GM12878 (cell line): ENCODE measurements around the gene AMTN. TPM values are rescaled to one million over a fixed set of nuclear protein-coding genes. Genes with fewer than 3 reads are reported as not detected.
A peak's percentile ranks its signal among the peaks of the same experiment; 100 is the strongest.

ENCODE experiments used
- ATAC-seq: fragments of 200-7000 bp; cut with Tn5 transposase; 3 replicates; pipeline ENCODE4 v1.9.1; 2020; ENCODE audit warnings: mild to moderate bottlenecking, moderate library complexity
- BruUV-seq: library from RNA; stranded (reverse); fragments of 400-500 nt; replicated peaks from 2 replicates; lab custom pipeline; 2021; lab: Mats Ljungman, UMichigan
- CTCF ChIA-PET: fragments of 300-600 bp; sonication (Branson Sonifier 250); formaldehyde crosslinking; extraction: SDS; loops from one replicate; lab custom pipeline; 2021; ENCODE audit warnings: inconsistent platforms; lab: Yijun Ruan, JAX
- POLR2A ChIA-PET: fragments of 350-600 bp; formaldehyde crosslinking; extraction: SDS; loops from one replicate; lab custom pipeline; 2021; ENCODE audit warnings: inconsistent platforms; lab: Charles Lee
- RAD21 ChIA-PET: fragments of 300-600 bp; sonication (Branson Sonifier 250); formaldehyde crosslinking; loops from one replicate; lab custom pipeline; 2023; ENCODE audit warnings: antibody characterized with exemption; ENCODE audit not compliant: unreplicated experiment; lab: Charles Lee
- SMC1A ChIA-PET: fragments of 300-600 bp; sonication (Branson Sonifier 250); formaldehyde crosslinking; loops from one replicate; lab custom pipeline; 2023; ENCODE audit not compliant: unreplicated experiment, uncharacterized antibody; lab: Charles Lee
- DNase-seq: peaks from one replicate; pipeline ENCODE4 v3.0.0-alpha.2; 2011; ENCODE audit warnings: low read depth, low spot score
- FAIRE-seq: peaks from 3 replicates; lab custom pipeline; 2011; peaks lifted over from hg19 to GRCh38; lab: Jason Lieb, UNC
- H2AFZ ChIP-seq: 2 replicates; pipeline ENCODE4 v1.6.0; 2011; ENCODE audit warnings: low read depth, low read length, control low read depth; ENCODE audit not compliant: control insufficient read depth
- H3K27ac ChIP-seq: 2 replicates; pipeline ENCODE4 v1.5.1; 2011; ENCODE audit warnings: control low read depth; ENCODE audit not compliant: control insufficient read depth, insufficient read depth
- H3K27me3 ChIP-seq, 2 experiments: replicated peaks in 1 of 2; 2 replicates each; pipeline versions ENCODE4 v1.6.0 to v1.6.1; 2011; ENCODE audit warnings: low read length in 1 of 2; ENCODE audit not compliant: control insufficient read depth in 2 of 2, insufficient read depth in 2 of 2
- H3K36me3 ChIP-seq, 2 experiments: 2 replicates each; pipeline ENCODE4 v1.5.1; 2011; ENCODE audit warnings: low read length in 1 of 2; ENCODE audit not compliant: control insufficient read depth in 2 of 2, insufficient read depth in 2 of 2
- H3K4me1 ChIP-seq: 2 replicates; pipeline ENCODE4 v1.6.1; 2011; ENCODE audit warnings: mild to moderate bottlenecking, low read length, moderate library complexity, mixed read lengths; ENCODE audit not compliant: control insufficient read depth, insufficient read depth
- H3K4me2 ChIP-seq: 2 replicates; pipeline ENCODE4 v1.6.0; 2011; ENCODE audit warnings: control low read depth; ENCODE audit not compliant: control insufficient read depth, insufficient read depth
- H3K4me3 ChIP-seq: fragments of 200-600 bp; sonication (generic); 2 replicates; pipeline ENCODE4 v1.5.1; 2016
- H3K79me2 ChIP-seq: 2 replicates; pipeline ENCODE4 v1.6.0; 2011; ENCODE audit warnings: low read length; ENCODE audit not compliant: control insufficient read depth, insufficient read depth
- H3K9ac ChIP-seq: 2 replicates; pipeline ENCODE4 v1.8.0; 2011; ENCODE audit warnings: low read length, control low read depth, mixed read lengths; ENCODE audit not compliant: control insufficient read depth, insufficient read depth
- H3K9me3 ChIP-seq: replicated peaks from 3 replicates; pipeline ENCODE4 v1.5.1; 2011; ENCODE audit warnings: mild to moderate bottlenecking, low read length; ENCODE audit not compliant: control insufficient read depth, insufficient read depth
- H4K20me1 ChIP-seq: 2 replicates; pipeline ENCODE4 v1.6.0; 2011; ENCODE audit not compliant: control insufficient read depth, insufficient read depth
- CHD2 ChIP-seq: IDR thresholded peaks from 2 replicates; pipeline ENCODE4 v1.6.1; 2011; ENCODE audit warnings: low read depth, low read length, improper control_type of control experiment, borderline replicate concordance
- ESRRA ChIP-seq: IDR thresholded peaks from 2 replicates; pipeline ENCODE4 v1.6.1; 2012; ENCODE audit warnings: mild to moderate bottlenecking, low read length, improper control_type of control experiment
- EZH2 ChIP-seq: IDR thresholded peaks from 2 replicates; pipeline ENCODE4 v1.6.1; 2012; ENCODE audit warnings: low read depth, mild to moderate bottlenecking, control low read depth, inconsistent platforms, low read length, borderline replicate concordance; ENCODE audit not compliant: control insufficient read depth
- IKZF2 ChIP-seq, 2 experiments: fragments of 450-650 bp; IDR thresholded peaks; 2 replicates each; pipeline ENCODE4 v1.6.1; 2017; ENCODE audit warnings: mild to moderate bottlenecking in 2 of 2, moderate library complexity in 2 of 2
- MYC ChIP-seq: IDR thresholded peaks from 2 replicates; pipeline ENCODE4 v1.6.1; 2011; ENCODE audit warnings: mild to moderate bottlenecking, low read length, moderate library complexity, inconsistent platforms; ENCODE audit not compliant: insufficient read depth, insufficient replicate concordance, insufficient read length, severe bottlenecking
- RAD21 ChIP-seq: IDR thresholded peaks from 2 replicates; pipeline ENCODE4 v1.6.1; 2011; ENCODE audit warnings: mild to moderate bottlenecking, low read depth, low read length, moderate library complexity; ENCODE audit not compliant: insufficient read depth
- RB1 ChIP-seq: fragments of 450-650 bp; formaldehyde crosslinking; IDR thresholded peaks from 2 replicates; pipeline ENCODE4 v1.6.1; 2017; ENCODE audit warnings: mild to moderate bottlenecking, borderline replicate concordance
- SIN3A ChIP-seq: IDR thresholded peaks from 2 replicates; pipeline ENCODE4 v1.6.1; 2012; ENCODE audit warnings: low read depth, low read length, improper control_type of control experiment
- SMAD1 ChIP-seq: fragments of 450-650 bp; IDR thresholded peaks from 2 replicates; pipeline ENCODE4 v1.6.1; 2018; ENCODE audit warnings: mild to moderate bottlenecking, low read depth; ENCODE audit not compliant: partially characterized antibody
- SMARCA5 ChIP-seq: fragments of 450-650 bp; IDR thresholded peaks from 2 replicates; pipeline ENCODE4 v1.6.1; 2017; ENCODE audit warnings: mild to moderate bottlenecking
- SMC3 ChIP-seq: IDR thresholded peaks from 2 replicates; pipeline ENCODE4 v1.6.1; 2011; ENCODE audit warnings: low read length, improper control_type of control experiment, borderline replicate concordance
- TAF1 ChIP-seq: IDR thresholded peaks from 2 replicates; pipeline ENCODE4 v1.6.1; 2011; ENCODE audit warnings: mild to moderate bottlenecking, low read depth, low read length, borderline replicate concordance
- ZNF24 ChIP-seq: fragments of 450-650 bp; IDR thresholded peaks from 2 replicates; pipeline ENCODE4 v1.6.1; 2017; ENCODE audit warnings: antibody characterized with exemption, mild to moderate bottlenecking
- in situ Hi-C: fragments of 300-500 bp; cut with MboI; formaldehyde crosslinking; loops from 9 replicates; pipeline ENCODE4 v1.14.3; 2018; ENCODE audit warnings: mixed read lengths
- intact Hi-C: fragments of 100-400 bp; cut with micrococcal nuclease; formaldehyde crosslinking; loops from one replicate; pipeline ENCODE4 v1.14.2; 2022; ENCODE audit not compliant: unreplicated experiment
- polyA plus RNA-seq, 11 experiments: library from polyadenylated mRNA; depleted of rRNA in 4 of 11; unstranded in 6 of 11; stranded (reverse) in 5 of 11; fragments of >200 nt; fragmentation: Nextera tagmentation in 4 of 11; fragmentation: Illumina TruSeq in 1 of 11; extraction: Ambion mirVana in 4 of 11; extraction: Trizol in 1 of 11; gene quantifications; 1 replicate in 1 of 11; 2 replicates in 10 of 11; pipeline versions ENCODE4 v1.2.1 to v1.2.3, GENCODE V29; 2011 to 2016; ENCODE audit warnings: inconsistent platforms in 2 of 11, missing spikeins in 2 of 11, low read depth in 1 of 11
- total RNA-seq, 4 experiments: library from RNA; depleted of rRNA in 3 of 4; stranded (reverse); fragments of >200 nt in 3 of 4; fragmentation: Illumina TruSeq in 1 of 4; extraction: Trizol in 1 of 4; gene quantifications; 2 replicates each; pipeline versions ENCODE4 v1.2.1 to v1.2.3, GENCODE V29; 2013 to 2021
- TF ChIP-seq, protein P1 (sequence below), 3 experiments: IDR thresholded peaks in 2 of 3; conservative IDR thresholded peaks in 1 of 3; 2 replicates each; pipeline ENCODE4 v1.5.1; 2011; ENCODE audit warnings: low read depth in 3 of 3, low read length in 3 of 3, mild to moderate bottlenecking in 3 of 3, control low read depth in 2 of 3, moderate library complexity in 2 of 3, inconsistent platforms in 1 of 3, mixed read lengths in 1 of 3; ENCODE audit not compliant: control insufficient read depth in 2 of 3, insufficient read depth in 1 of 3; ENCODE audit errors: extremely low read depth in 1 of 3

AMTN gene
- total and polyA plus RNA-seq, 10 of the 15 experiments (the other 5 are each of a cell fraction or from before 2014, with no cell fraction given) = not detected

- no peak for TF ChIP-seq SMAD1
- TF ChIP-seq EZH2 = no peak
- no peak for TF ChIP-seq ZNF24
- TF ChIP-seq CHD2 = no peak
- TF ChIP-seq ESRRA = no peak
Measured at GRCh38 chr4:70538869-70539268, 20.5 kb downstream of the AMTN start (continued).

- SMC1A ChIA-PET = no interaction called here
- RAD21 ChIA-PET = no interaction called here
- Histone ChIP-seq H3K79me2 (no peaks in the 10 kb centered on the region), H3K9ac (no peak overlapping the region), H3K4me3 (no peak overlapping the region), H3K9me3 (no peaks in the 10 kb centered on the region), H3K4me2 (no peak overlapping the region)
- POLR2A ChIA-PET = no interaction called here
- DNase-seq = no peak
- intact Hi-C loops (no loop called here), in situ Hi-C loops (no loop called here)
- FAIRE-seq = no peak
- ATAC-seq = peak; percentile 73
- TF ChIP-seq IKZF2 (IDR thresholded peaks at IDR 0.05) (no peak), SMC3 (peak; percentile 16; the same call in 1 of the 2 replicates), RB1 (no peak), SMARCA5 (no peak), SIN3A (no peak), TAF1 (no peak), RAD21 (0 out of 2 replicates have a peak, but pooled peaks have one; percentile 25), MYC (no peak)
- TF ChIP-seq, protein P1, sequence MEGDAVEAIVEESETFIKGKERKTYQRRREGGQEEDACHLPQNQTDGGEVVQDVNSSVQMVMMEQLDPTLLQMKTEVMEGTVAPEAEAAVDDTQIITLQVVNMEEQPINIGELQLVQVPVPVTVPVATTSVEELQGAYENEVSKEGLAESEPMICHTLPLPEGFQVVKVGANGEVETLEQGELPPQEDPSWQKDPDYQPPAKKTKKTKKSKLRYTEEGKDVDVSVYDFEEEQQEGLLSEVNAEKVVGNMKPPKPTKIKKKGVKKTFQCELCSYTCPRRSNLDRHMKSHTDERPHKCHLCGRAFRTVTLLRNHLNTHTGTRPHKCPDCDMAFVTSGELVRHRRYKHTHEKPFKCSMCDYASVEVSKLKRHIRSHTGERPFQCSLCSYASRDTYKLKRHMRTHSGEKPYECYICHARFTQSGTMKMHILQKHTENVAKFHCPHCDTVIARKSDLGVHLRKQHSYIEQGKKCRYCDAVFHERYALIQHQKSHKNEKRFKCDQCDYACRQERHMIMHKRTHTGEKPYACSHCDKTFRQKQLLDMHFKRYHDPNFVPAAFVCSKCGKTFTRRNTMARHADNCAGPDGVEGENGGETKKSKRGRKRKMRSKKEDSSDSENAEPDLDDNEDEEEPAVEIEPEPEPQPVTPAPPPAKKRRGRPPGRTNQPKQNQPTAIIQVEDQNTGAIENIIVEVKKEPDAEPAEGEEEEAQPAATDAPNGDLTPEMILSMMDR (IDR thresholded peaks at IDR 0.05 in 2 of 3, conservative IDR thresholded peaks at IDR 0.05 in 1 of 3; ENCODE audit: control insufficient read depth in 2 of 3, extremely low read depth in 1 of 3, insufficient read depth in 1 of 3, low read depth in 3 of 3, low read length in 3 of 3) = peak; percentile 45 to 60 (median 59)
- TF ChIP-seq, all 136 proteins: peak for 3
- no peak overlapping the region for H2AFZ ChIP-seq
- no peaks in the 10 kb centered on the region for H4K20me1 ChIP-seq
- H3K27me3 ChIP-seq = peaks cover 0 to 2% of the 10 kb centered on the region in 2 experiments; a peak in 2 of 4 replicates
- H3K27ac ChIP-seq = no peak overlapping the region
- H3K36me3 ChIP-seq = no peaks in the 10 kb centered on the region
- CTCF ChIA-PET = no interaction called here
- BruUV-seq = no TSS peak
- no peaks in the 10 kb centered on the region for H3K4me1 ChIP-seq
Measured at GRCh38 chr4:70544279-70544868, 26.0 kb downstream of the AMTN start.
